WTC11 (cell line): ENCODE results near the gene CDK11A. TPM values are rescaled to one million over a fixed set of nuclear protein-coding genes. Genes with fewer than 3 reads are reported as not detected.
"Not testable (repeated sequence)": the region's sequence is repeated elsewhere in the genome, so short reads cannot be mapped to it uniquely, and the experiment has no call there.

Source experiments
- ATAC-seq: fragments of 200-7000 bp; cut with Tn5 transposase; 2 replicates; pipeline ENCODE4 v1.10.0; 2021; ENCODE audit warnings: mild to moderate bottlenecking, moderate library complexity
- CTCF ChIA-PET: fragments of 300-600 bp; sonication (Branson Sonifier 250); formaldehyde crosslinking; loops from one replicate; lab custom pipeline; 2021; ENCODE audit warnings: antibody characterized with exemption; lab: Charles Lee
- POLR2A ChIA-PET: fragments of 350-600 bp; sonication (Branson Sonifier 250); formaldehyde crosslinking; loops from one replicate; lab custom pipeline; 2021; ENCODE audit warnings: antibody characterized with exemption; lab: Charles Lee
- DNase-seq: peaks from one replicate; pipeline ENCODE4 v3.0.0; 2021; ENCODE audit warnings: low spot score
- H3K27ac Mint-ChIP-seq: 2 replicates; pipeline ENCODE4 v1.8.0; 2021; ENCODE audit warnings: mixed read lengths
- H3K27me3 Mint-ChIP-seq: 2 replicates; pipeline ENCODE4 v1.8.0; 2021; ENCODE audit warnings: low read depth, mild to moderate bottlenecking, moderate library complexity, mixed read lengths
- H3K36me3 Mint-ChIP-seq: 2 replicates; pipeline ENCODE4 v1.8.0; 2021; ENCODE audit warnings: mixed read lengths
- H3K4me1 Mint-ChIP-seq: 2 replicates; pipeline ENCODE4 v1.8.0; 2022; ENCODE audit warnings: mixed read lengths
- H3K4me3 Mint-ChIP-seq: 2 replicates; pipeline ENCODE4 v1.8.0; 2021; ENCODE audit warnings: mild to moderate bottlenecking, moderate library complexity, mixed read lengths
- H3K9me3 Mint-ChIP-seq: 2 replicates; pipeline ENCODE4 v1.8.0; 2021; ENCODE audit warnings: mixed read lengths
- ATF3 ChIP-seq: sonication (generic); formaldehyde crosslinking; conservative IDR thresholded peaks from 2 replicates; pipeline ENCODE4 v1.8.1; 2022; ENCODE audit warnings: mild to moderate bottlenecking, missing genetic modification reagents
- ETV6 ChIP-seq: sonication (generic); formaldehyde crosslinking; IDR thresholded peaks from 2 replicates; pipeline ENCODE4 v1.8.1; 2022; ENCODE audit warnings: mild to moderate bottlenecking, missing genetic modification reagents
- GABPB1 ChIP-seq: sonication (generic); formaldehyde crosslinking; IDR thresholded peaks from 2 replicates; pipeline ENCODE4 v1.8.1; 2023; ENCODE audit warnings: mild to moderate bottlenecking, missing genetic modification reagents
- JUN ChIP-seq: sonication (generic); formaldehyde crosslinking; IDR thresholded peaks from 2 replicates; pipeline ENCODE4 v1.8.0; 2023; ENCODE audit warnings: mild to moderate bottlenecking, missing genetic modification reagents
- MYBL2 ChIP-seq: sonication (generic); formaldehyde crosslinking; IDR thresholded peaks from 2 replicates; pipeline ENCODE4 v1.8.1; 2023; ENCODE audit warnings: mild to moderate bottlenecking, moderate library complexity, missing genetic modification reagents
- NR1H2 ChIP-seq: sonication (generic); formaldehyde crosslinking; IDR thresholded peaks from 2 replicates; pipeline ENCODE4 v1.9.0; 2021; ENCODE audit warnings: mild to moderate bottlenecking, moderate library complexity, missing genetic modification reagents
- OVOL2 ChIP-seq: fragments of 250-450 bp; sonication (Bioruptor Pico); IDR thresholded peaks from 2 replicates; pipeline ENCODE4 v1.9.0; 2021; ENCODE audit warnings: mild to moderate bottlenecking, borderline replicate concordance
- RORB ChIP-seq: fragments of 250-450 bp; sonication (Bioruptor Pico); IDR thresholded peaks from 2 replicates; pipeline ENCODE4 v1.9.0; 2021; ENCODE audit warnings: mild to moderate bottlenecking
- ZNF138 ChIP-seq: sonication (generic); formaldehyde crosslinking; conservative IDR thresholded peaks from 2 replicates; pipeline ENCODE4 v1.8.1; 2022; ENCODE audit warnings: mild to moderate bottlenecking, moderate library complexity, missing genetic modification reagents
- ZNF416 ChIP-seq: fragments of 250-450 bp; sonication (Bioruptor Pico); IDR thresholded peaks from 2 replicates; pipeline ENCODE4 v1.9.0; 2021; ENCODE audit warnings: mild to moderate bottlenecking, inconsistent platforms
- total RNA-seq: library from RNA; stranded (reverse); gene quantifications from 3 replicates; pipeline ENCODE4 v1.2.3, GENCODE V29; 2021
- TF ChIP-seq, protein P1 (sequence below): sonication (generic); formaldehyde crosslinking; IDR thresholded peaks from 2 replicates; pipeline ENCODE4 v1.8.1; 2023; ENCODE audit warnings: mild to moderate bottlenecking, missing genetic modification reagents, borderline replicate concordance
- TF ChIP-seq, protein P2 (sequence below): sonication (generic); formaldehyde crosslinking; IDR thresholded peaks from 2 replicates; pipeline ENCODE4 v1.8.1; 2023; ENCODE audit warnings: mild to moderate bottlenecking, moderate library complexity, missing genetic modification reagents
- TF ChIP-seq, protein P3 (sequence below): sonication (generic); formaldehyde crosslinking; IDR thresholded peaks from 2 replicates; pipeline ENCODE4 v1.8.1; 2023; ENCODE audit warnings: mild to moderate bottlenecking, missing genetic modification reagents, moderate library complexity
- TF ChIP-seq, protein P4 (sequence below): fragments of 250-450 bp; sonication (Bioruptor Pico); IDR thresholded peaks from 2 replicates; pipeline ENCODE4 v2.1.2; 2022; ENCODE audit warnings: mild to moderate bottlenecking, moderate library complexity
- TF ChIP-seq, protein P5 (sequence below): fragments of 250-450 bp; sonication (Bioruptor Pico); IDR thresholded peaks from 2 replicates; pipeline ENCODE4 v1.9.0; 2021; ENCODE audit warnings: mild to moderate bottlenecking
- TF ChIP-seq, protein P6 (sequence below): sonication (generic); formaldehyde crosslinking; IDR thresholded peaks from 2 replicates; pipeline ENCODE4 v1.8.0; 2023; ENCODE audit warnings: missing genetic modification reagents

Gene CDK11A
- total RNA-seq, 1 experiment from 2014 or later: 54.7 TPM

- TF ChIP-seq, protein P1, sequence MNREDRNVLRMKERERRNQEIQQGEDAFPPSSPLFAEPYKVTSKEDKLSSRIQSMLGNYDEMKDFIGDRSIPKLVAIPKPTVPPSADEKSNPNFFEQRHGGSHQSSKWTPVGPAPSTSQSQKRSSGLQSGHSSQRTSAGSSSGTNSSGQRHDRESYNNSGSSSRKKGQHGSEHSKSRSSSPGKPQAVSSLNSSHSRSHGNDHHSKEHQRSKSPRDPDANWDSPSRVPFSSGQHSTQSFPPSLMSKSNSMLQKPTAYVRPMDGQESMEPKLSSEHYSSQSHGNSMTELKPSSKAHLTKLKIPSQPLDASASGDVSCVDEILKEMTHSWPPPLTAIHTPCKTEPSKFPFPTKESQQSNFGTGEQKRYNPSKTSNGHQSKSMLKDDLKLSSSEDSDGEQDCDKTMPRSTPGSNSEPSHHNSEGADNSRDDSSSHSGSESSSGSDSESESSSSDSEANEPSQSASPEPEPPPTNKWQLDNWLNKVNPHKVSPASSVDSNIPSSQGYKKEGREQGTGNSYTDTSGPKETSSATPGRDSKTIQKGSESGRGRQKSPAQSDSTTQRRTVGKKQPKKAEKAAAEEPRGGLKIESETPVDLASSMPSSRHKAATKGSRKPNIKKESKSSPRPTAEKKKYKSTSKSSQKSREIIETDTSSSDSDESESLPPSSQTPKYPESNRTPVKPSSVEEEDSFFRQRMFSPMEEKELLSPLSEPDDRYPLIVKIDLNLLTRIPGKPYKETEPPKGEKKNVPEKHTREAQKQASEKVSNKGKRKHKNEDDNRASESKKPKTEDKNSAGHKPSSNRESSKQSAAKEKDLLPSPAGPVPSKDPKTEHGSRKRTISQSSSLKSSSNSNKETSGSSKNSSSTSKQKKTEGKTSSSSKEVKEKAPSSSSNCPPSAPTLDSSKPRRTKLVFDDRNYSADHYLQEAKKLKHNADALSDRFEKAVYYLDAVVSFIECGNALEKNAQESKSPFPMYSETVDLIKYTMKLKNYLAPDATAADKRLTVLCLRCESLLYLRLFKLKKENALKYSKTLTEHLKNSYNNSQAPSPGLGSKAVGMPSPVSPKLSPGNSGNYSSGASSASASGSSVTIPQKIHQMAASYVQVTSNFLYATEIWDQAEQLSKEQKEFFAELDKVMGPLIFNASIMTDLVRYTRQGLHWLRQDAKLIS (CRISPR knock-in tag): no peak
- TF ChIP-seq OVOL2 (CRISPR knock-in tag) (no peak), ZNF416 (CRISPR knock-in tag) (no peak), MYBL2 (CRISPR knock-in tag) (no peak), RORB (CRISPR knock-in tag) (no peak), NR1H2 (CRISPR knock-in tag) (no peak), ETV6 (CRISPR knock-in tag) (no peak), ZNF138 (CRISPR knock-in tag) (no peak), JUN (CRISPR knock-in tag) (no peak), GABPB1 (CRISPR knock-in tag) (no peak), ATF3 (CRISPR knock-in tag) (no peak)
- TF ChIP-seq, protein P2, sequence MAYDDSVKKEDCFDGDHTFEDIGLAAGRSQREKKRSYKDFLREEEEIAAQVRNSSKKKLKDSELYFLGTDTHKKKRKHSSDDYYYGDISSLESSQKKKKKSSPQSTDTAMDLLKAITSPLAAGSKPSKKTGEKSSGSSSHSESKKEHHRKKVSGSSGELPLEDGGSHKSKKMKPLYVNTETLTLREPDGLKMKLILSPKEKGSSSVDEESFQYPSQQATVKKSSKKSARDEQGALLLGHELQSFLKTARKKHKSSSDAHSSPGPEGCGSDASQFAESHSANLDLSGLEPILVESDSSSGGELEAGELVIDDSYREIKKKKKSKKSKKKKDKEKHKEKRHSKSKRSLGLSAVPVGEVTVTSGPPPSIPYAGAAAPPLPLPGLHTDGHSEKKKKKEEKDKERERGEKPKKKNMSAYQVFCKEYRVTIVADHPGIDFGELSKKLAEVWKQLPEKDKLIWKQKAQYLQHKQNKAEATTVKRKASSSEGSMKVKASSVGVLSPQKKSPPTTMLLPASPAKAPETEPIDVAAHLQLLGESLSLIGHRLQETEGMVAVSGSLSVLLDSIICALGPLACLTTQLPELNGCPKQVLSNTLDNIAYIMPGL: no peak
- TF ChIP-seq, protein P3, sequence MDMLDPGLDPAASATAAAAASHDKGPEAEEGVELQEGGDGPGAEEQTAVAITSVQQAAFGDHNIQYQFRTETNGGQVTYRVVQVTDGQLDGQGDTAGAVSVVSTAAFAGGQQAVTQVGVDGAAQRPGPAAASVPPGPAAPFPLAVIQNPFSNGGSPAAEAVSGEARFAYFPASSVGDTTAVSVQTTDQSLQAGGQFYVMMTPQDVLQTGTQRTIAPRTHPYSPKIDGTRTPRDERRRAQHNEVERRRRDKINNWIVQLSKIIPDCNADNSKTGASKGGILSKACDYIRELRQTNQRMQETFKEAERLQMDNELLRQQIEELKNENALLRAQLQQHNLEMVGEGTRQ (CRISPR knock-in tag): no peak
- TF ChIP-seq, protein P4, sequence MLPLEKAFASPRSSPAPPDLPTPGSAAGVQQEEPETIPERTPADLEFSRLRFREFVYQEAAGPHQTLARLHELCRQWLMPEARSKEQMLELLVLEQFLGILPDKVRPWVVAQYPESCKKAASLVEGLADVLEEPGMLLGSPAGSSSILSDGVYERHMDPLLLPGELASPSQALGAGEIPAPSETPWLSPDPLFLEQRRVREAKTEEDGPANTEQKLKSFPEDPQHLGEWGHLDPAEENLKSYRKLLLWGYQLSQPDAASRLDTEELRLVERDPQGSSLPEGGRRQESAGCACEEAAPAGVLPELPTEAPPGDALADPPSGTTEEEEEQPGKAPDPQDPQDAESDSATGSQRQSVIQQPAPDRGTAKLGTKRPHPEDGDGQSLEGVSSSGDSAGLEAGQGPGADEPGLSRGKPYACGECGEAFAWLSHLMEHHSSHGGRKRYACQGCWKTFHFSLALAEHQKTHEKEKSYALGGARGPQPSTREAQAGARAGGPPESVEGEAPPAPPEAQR (CRISPR knock-in tag): no peak
- TF ChIP-seq, protein P5, sequence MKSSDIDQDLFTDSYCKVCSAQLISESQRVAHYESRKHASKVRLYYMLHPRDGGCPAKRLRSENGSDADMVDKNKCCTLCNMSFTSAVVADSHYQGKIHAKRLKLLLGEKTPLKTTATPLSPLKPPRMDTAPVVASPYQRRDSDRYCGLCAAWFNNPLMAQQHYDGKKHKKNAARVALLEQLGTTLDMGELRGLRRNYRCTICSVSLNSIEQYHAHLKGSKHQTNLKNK: no peak
- TF ChIP-seq, protein P6, sequence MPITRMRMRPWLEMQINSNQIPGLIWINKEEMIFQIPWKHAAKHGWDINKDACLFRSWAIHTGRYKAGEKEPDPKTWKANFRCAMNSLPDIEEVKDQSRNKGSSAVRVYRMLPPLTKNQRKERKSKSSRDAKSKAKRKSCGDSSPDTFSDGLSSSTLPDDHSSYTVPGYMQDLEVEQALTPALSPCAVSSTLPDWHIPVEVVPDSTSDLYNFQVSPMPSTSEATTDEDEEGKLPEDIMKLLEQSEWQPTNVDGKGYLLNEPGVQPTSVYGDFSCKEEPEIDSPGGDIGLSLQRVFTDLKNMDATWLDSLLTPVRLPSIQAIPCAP (CRISPR knock-in tag): no peak
- TF ChIP-seq, all 79 proteins: peak for 0
Measured at GRCh38 chr1:1752190-1752589, 28.0 kb upstream of the CDK11A start (continued).

- H3K27ac Mint-ChIP-seq, DNase-seq, H3K4me1 Mint-ChIP-seq, ATAC-seq, H3K4me3 Mint-ChIP-seq, H3K9me3 Mint-ChIP-seq, H3K27me3 Mint-ChIP-seq, CTCF ChIA-PET, POLR2A ChIA-PET: not testable (repeated sequence)
- H3K36me3 Mint-ChIP-seq: peaks cover 14% of the 10 kb centered on the region
Measured at GRCh38 chr1:1749941-1750340, 25.8 kb upstream of the CDK11A start.
